K562 (cell line): ENCODE data around the gene COL4A2. TPM values are rescaled to one million over a fixed set of nuclear protein-coding genes. Genes with fewer than 3 reads are reported as not detected.

Source experiments
- FOSL1 ChIP-seq: fragments of 200-800 bp; sonication (Bioruptor generic); conservative IDR thresholded peaks from 2 replicates; pipeline ENCODE4 v1.6.1; 2016; ENCODE audit warnings: missing genetic modification characterization, missing compliant biosample characterization
- FOXJ2 ChIP-seq: fragments of 200-800 bp; sonication (Bioruptor generic); IDR thresholded peaks from 2 replicates; pipeline ENCODE4 v1.6.1; 2016; ENCODE audit warnings: missing genetic modification characterization, missing compliant biosample characterization
- PCBP2 ChIP-seq: fragments of 200-400 bp; formaldehyde crosslinking; IDR thresholded peaks from 2 replicates; pipeline ENCODE4 v1.6.1; 2018; ENCODE audit warnings: low read length, low read depth, mild to moderate bottlenecking, moderate library complexity; ENCODE audit not compliant: poor library complexity, severe bottlenecking
- TAF9B ChIP-seq: fragments of 450-650 bp; IDR thresholded peaks from 2 replicates; pipeline ENCODE4 v1.6.1; 2018; ENCODE audit warnings: mild to moderate bottlenecking; ENCODE audit not compliant: partially characterized antibody
- ZNF165 ChIP-seq: fragments of 250-450 bp; sonication (Bioruptor Pico); IDR thresholded peaks from 2 replicates; pipeline ENCODE4 v1.4.0; 2020; ENCODE audit warnings: borderline replicate concordance
- ZNF41 ChIP-seq: fragments of 250-450 bp; sonication (Bioruptor Pico); conservative IDR thresholded peaks from 2 replicates; pipeline ENCODE4 v1.4.0; 2020; ENCODE audit warnings: mild to moderate bottlenecking
- ZNF75A ChIP-seq: fragments of 450-650 bp; formaldehyde crosslinking; IDR thresholded peaks from 2 replicates; pipeline ENCODE4 v1.4.0; 2020; ENCODE audit warnings: mild to moderate bottlenecking
- ZSCAN32 ChIP-seq: fragments of 450-650 bp; formaldehyde crosslinking; IDR thresholded peaks from 2 replicates; pipeline ENCODE4 v1.4.0; 2020; ENCODE audit warnings: mild to moderate bottlenecking, moderate library complexity
- polyA plus RNA-seq, 8 experiments: library from polyadenylated mRNA; depleted of rRNA in 4 of 8; stranded (reverse) in 5 of 8; unstranded in 3 of 8; fragments of >200 nt; fragmentation: Nextera tagmentation in 2 of 8; fragmentation: Illumina TruSeq in 1 of 8; extraction: Ambion mirVana in 2 of 8; extraction: Trizol in 1 of 8; gene quantifications; 2 replicates each; pipeline versions ENCODE4 v1.2.1 to v1.2.3, GENCODE V29; 2011 to 2014; ENCODE audit warnings: inconsistent platforms in 1 of 8, missing spikeins in 1 of 8
- total RNA-seq, 7 experiments: library from RNA; depleted of rRNA in 6 of 7; stranded (reverse); fragments of >200 nt in 6 of 7; fragmentation: Illumina TruSeq in 2 of 7; extraction: Trizol in 2 of 7; gene quantifications; 2 replicates each; pipeline versions ENCODE4 v1.2.1 to v1.2.3, GENCODE V29; 2011 to 2021; ENCODE audit warnings: low replicate concordance in 1 of 7
- TF ChIP-seq, protein P1 (sequence below): sonication (generic); formaldehyde crosslinking; IDR thresholded peaks from 2 replicates; pipeline ENCODE4 v1.8.0; 2023; ENCODE audit warnings: mild to moderate bottlenecking, missing genetic modification reagents
- TF ChIP-seq, protein P2 (sequence below): sonication (generic); formaldehyde crosslinking; IDR thresholded peaks from 2 replicates; pipeline ENCODE4 v1.8.0; 2022; ENCODE audit warnings: mild to moderate bottlenecking, low read depth, missing genetic modification reagents

The COL4A2 gene
- total and polyA plus RNA-seq, 9 of the 15 experiments (the other 6 are each of a cell fraction or from before 2014, with no cell fraction given), result 0.13 to 15.2 (median 8.1) TPM

DNA sequence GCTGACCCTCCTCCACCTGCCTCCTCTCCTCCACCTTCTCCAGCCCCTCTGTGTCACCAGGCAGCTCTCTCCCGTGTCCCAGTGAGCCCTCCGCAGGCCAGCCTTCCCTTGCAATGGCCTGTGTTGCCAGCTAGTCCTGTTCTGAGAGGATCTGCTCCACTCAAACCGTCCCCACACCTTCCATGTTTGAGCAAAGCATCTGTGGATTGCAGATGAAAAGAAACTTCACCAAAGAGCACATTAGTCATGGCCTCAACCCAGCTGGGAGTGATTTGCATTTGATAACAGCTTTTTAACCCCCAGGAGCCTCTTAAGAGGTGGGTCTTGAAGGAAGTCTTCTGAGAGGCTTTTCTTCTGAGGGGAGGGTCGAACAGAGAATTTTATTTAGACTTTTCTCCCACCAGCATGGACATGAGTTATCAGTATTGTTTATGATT lies 72.8 kb downstream of the COL4A2 start (continued):
- TF ChIP-seq, protein P1, sequence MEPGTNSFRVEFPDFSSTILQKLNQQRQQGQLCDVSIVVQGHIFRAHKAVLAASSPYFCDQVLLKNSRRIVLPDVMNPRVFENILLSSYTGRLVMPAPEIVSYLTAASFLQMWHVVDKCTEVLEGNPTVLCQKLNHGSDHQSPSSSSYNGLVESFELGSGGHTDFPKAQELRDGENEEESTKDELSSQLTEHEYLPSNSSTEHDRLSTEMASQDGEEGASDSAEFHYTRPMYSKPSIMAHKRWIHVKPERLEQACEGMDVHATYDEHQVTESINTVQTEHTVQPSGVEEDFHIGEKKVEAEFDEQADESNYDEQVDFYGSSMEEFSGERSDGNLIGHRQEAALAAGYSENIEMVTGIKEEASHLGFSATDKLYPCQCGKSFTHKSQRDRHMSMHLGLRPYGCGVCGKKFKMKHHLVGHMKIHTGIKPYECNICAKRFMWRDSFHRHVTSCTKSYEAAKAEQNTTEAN (CRISPR knock-in tag), result no peak
- TF ChIP-seq ZNF165 (CRISPR knock-in tag) (no peak), FOXJ2 (no peak), PCBP2 (no peak), ZNF75A (CRISPR knock-in tag) (no peak), FOSL1 (no peak), TAF9B (no peak), ZSCAN32 (no peak), ZNF41 (CRISPR knock-in tag) (no peak)
- TF ChIP-seq, protein P2, sequence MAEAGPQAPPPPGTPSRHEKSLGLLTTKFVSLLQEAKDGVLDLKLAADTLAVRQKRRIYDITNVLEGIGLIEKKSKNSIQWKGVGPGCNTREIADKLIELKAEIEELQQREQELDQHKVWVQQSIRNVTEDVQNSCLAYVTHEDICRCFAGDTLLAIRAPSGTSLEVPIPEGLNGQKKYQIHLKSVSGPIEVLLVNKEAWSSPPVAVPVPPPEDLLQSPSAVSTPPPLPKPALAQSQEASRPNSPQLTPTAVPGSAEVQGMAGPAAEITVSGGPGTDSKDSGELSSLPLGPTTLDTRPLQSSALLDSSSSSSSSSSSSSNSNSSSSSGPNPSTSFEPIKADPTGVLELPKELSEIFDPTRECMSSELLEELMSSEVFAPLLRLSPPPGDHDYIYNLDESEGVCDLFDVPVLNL (CRISPR knock-in tag), result no peak
